ENCODE data around the gene QRICH2. TPM values are rescaled to one million over a fixed set of nuclear protein-coding genes. Genes with fewer than 3 reads are reported as not detected.
"Not testable (repeated sequence)": the region's sequence is repeated elsewhere in the genome, so short reads cannot be mapped to it uniquely, and the experiment has no call there.

QRICH2 gene
- total RNA-seq, 4 donors from 2014 or later = 1.6 to 2.6 (median 2.0) TPM

GRCh38 chr17:76314392-76315227 lies 6.5 kb upstream of the QRICH2 start:
- in situ Hi-C loops (cut with MboI; ENCODE audit: low pct_ligation_motif_present in 1 of 4, low pct_unique_long_range_greater_than_20kb in 1 of 4, low sequenced_read_pairs in 3 of 4) (no loop called here), intact Hi-C loops (cut with DNase I; ENCODE audit: low total_unique reads) (no loop called here)
- TF ChIP-seq POLR2AphosphoS5 (IDR thresholded peaks at IDR 0.05) = no peak
- TF ChIP-seq EP300 (IDR thresholded peaks at IDR 0.05; ENCODE audit: low read depth) = no peak
- Histone ChIP-seq H3K4me3 (no peak overlapping the region), H3K36me3 (peaks cover 0 to 26% (median 2%) of the 10 kb centered on the region in 4 donors), H3K9me3 (no peaks in the 10 kb centered on the region), H3K4me1 (no peaks in the 10 kb centered on the region), H3K27me3 (no peaks in the 10 kb centered on the region), H3K27ac (no peak overlapping the region)
- no peak for DNase-seq
- 87 to 94% methylated on average over 11 to 15 of the region's 15 CpGs for WGBS, 2 donors (ENCODE audit: low coverage in 1 of 2)

- H3K27me3 ChIP-seq = no peaks in the 10 kb centered on the region
- WGBS, 2 donors (ENCODE audit: low coverage in 1 of 2) = 79 to 87% methylated on average over 9 of the region's 9 CpGs
- no peaks in the 10 kb centered on the region for H3K4me1 ChIP-seq
- no peak overlapping the region for H3K27ac ChIP-seq
- TF ChIP-seq EP300 (IDR thresholded peaks at IDR 0.05; ENCODE audit: low read depth) (no peak), POLR2AphosphoS5 (IDR thresholded peaks at IDR 0.05) (no peak), POLR2A (IDR thresholded peaks at IDR 0.05) (no peak)
- intact Hi-C loops (cut with DNase I; ENCODE audit: low total_unique reads) = no loop called here
- H3K36me3 ChIP-seq = peaks cover 0 to 26% (median 2%) of the 10 kb centered on the region in 4 donors
- in situ Hi-C loops (cut with MboI; ENCODE audit: low pct_ligation_motif_present in 1 of 4, low pct_unique_long_range_greater_than_20kb in 1 of 4, low sequenced_read_pairs in 3 of 4) = no loop called here
- DNase-seq = no peak
- no peak overlapping the region for H3K4me3 ChIP-seq
- H3K9me3 ChIP-seq = no peaks in the 10 kb centered on the region
Observed at GRCh38 chr17:76312735-76313134, 4.7 kb upstream of the QRICH2 start.

- WGBS, 2 donors (ENCODE audit: low coverage in 1 of 2) = 84 to 90% methylated on average over 4 of the region's 4 CpGs
- H3K9me3 ChIP-seq = no peaks in the 10 kb centered on the region
- in situ Hi-C loops (cut with MboI; ENCODE audit: low pct_ligation_motif_present in 1 of 4, low pct_unique_long_range_greater_than_20kb in 1 of 4, low sequenced_read_pairs in 3 of 4) = loop anchor here in 1 of 4 donors (10.0 kb wide), 1 partner anchor 85 kb away; no protein-coding TSS in a partner anchor
Observed at GRCh38 chr17:76309461-76309860, 1.4 kb upstream of the QRICH2 start.

GRCh38 chr17:76307299-76307965 lies 644 bp downstream of the QRICH2 start:
- H3K27ac ChIP-seq = no peak overlapping the region
- H3K4me1 ChIP-seq = peaks cover 0 to 3% (median 0%) of the 10 kb centered on the region in 4 donors
- no peaks in the 10 kb centered on the region for H3K27me3 ChIP-seq
- intact Hi-C loops (cut with DNase I; ENCODE audit: low total_unique reads) = loop anchor here (10.0 kb wide), 1 partner anchor 197 kb away; the partner anchor contains the start of gene RHBDF2
- no peak overlapping the region for H3K4me3 ChIP-seq
- peaks cover 0 to 17% (median 2%) of the 10 kb centered on the region in 4 donors for H3K36me3 ChIP-seq
- 93 to 95% methylated on average over 14 to 41 of the region's 58 CpGs for WGBS, 2 donors (ENCODE audit: low coverage in 1 of 2)
- in situ Hi-C loops (cut with MboI; ENCODE audit: low pct_ligation_motif_present in 1 of 4, low pct_unique_long_range_greater_than_20kb in 1 of 4, low sequenced_read_pairs in 3 of 4) = loop anchor here in 1 of 4 donors (10.0 kb wide), 1 partner anchor 87 kb away; no protein-coding TSS in a partner anchor
- TF ChIP-seq EP300 (IDR thresholded peaks at IDR 0.05; ENCODE audit: low read depth) (no peak), POLR2A (IDR thresholded peaks at IDR 0.05) (no peak), CTCF (IDR thresholded peaks at IDR 0.05) (no peak), POLR2AphosphoS5 (IDR thresholded peaks at IDR 0.05) (no peak)
- no peaks in the 10 kb centered on the region for H3K9me3 ChIP-seq
- DNase-seq = no peak

More at GRCh38 chr17:76309461-76309860, 1.4 kb upstream of the QRICH2 start:
- no peak for DNase-seq
- intact Hi-C loops (cut with DNase I; ENCODE audit: low total_unique reads) = loop anchor here (10.0 kb wide), 1 partner anchor 195 kb away; the partner anchor contains the start of gene RHBDF2
- TF ChIP-seq POLR2A (IDR thresholded peaks at IDR 0.05) = no peak
- TF ChIP-seq POLR2AphosphoS5 (IDR thresholded peaks at IDR 0.05) = no peak
- no peak for TF ChIP-seq EP300 (IDR thresholded peaks at IDR 0.05; ENCODE audit: low read depth)
- no peak for TF ChIP-seq CTCF (IDR thresholded peaks at IDR 0.05)
- Histone ChIP-seq H3K27ac (no peak overlapping the region), H3K4me1 (no peaks in the 10 kb centered on the region), H3K27me3 (no peaks in the 10 kb centered on the region), H3K36me3 (peaks cover 0 to 26% (median 2%) of the 10 kb centered on the region in 4 donors), H3K4me3 (no peak overlapping the region)

- intact Hi-C loops (cut with DNase I; ENCODE audit: low total_unique reads) (loop anchor here (2.0 to 10.0 kb wide), 2 partner anchors 92 to 200 kb away; partner anchors contain the start of gene RHBDF2), in situ Hi-C loops (cut with MboI; ENCODE audit: low pct_ligation_motif_present in 1 of 4, low pct_unique_long_range_greater_than_20kb in 1 of 4, low sequenced_read_pairs in 3 of 4) (loop anchor here in 1 of 4 donors (10.0 kb wide), 1 partner anchor 90 kb away; no protein-coding TSS in a partner anchor)
- not testable (repeated sequence) for H3K4me3 ChIP-seq, H3K27ac ChIP-seq, H3K36me3 ChIP-seq, H3K27me3 ChIP-seq, H3K4me1 ChIP-seq, DNase-seq, H3K9me3 ChIP-seq
- WGBS, 2 donors (ENCODE audit: low coverage in 1 of 2) = 97 to 100% methylated on average over 1 to 3 of the region's 3 CpGs
Observed at GRCh38 chr17:76305135-76305454, 3.0 kb downstream of the QRICH2 start.
